Stomach (tissue), 9 donors: ENCODE results near the gene DNAJB4. TPM values are rescaled to one million over a fixed set of nuclear protein-coding genes. Genes with fewer than 3 reads are reported as not detected.

Source experiments
- DNase-seq, 2 donors: peaks; one replicate each; pipeline versions ENCODE4 v3.0.0 to v3.0.0-alpha.2; 2013 to 2019
- H3K27ac ChIP-seq, 5 donors: fragments of 200-600 bp in 4 of 5; sonication (generic) in 4 of 5; one replicate each; pipeline ENCODE4 v1.5.1; 2013 to 2019; ENCODE audit warnings: mild to moderate bottlenecking in 1 of 5, moderate library complexity in 1 of 5
- H3K27me3 ChIP-seq, 3 donors: fragments of 200-600 bp; sonication (generic); one replicate each; pipeline ENCODE4 v1.5.1; 2017 to 2019; ENCODE audit warnings: mixed run types in 1 of 3
- H3K36me3 ChIP-seq, 4 donors: fragments of 200-600 bp; sonication (generic); 1 replicate in 3 of 4; 2 replicates in 1 of 4; pipeline ENCODE4 v1.5.1; 2016 to 2019
- H3K4me1 ChIP-seq, 4 donors: fragments of 200-600 bp; sonication (generic); one replicate each; pipeline ENCODE4 v1.5.1; 2016 to 2019
- H3K4me3 ChIP-seq, 4 donors: fragments of 200-600 bp; sonication (generic) in 3 of 4; one replicate each; pipeline ENCODE4 v1.5.1; 2016 to 2019; ENCODE audit warnings: mild to moderate bottlenecking in 1 of 4
- H3K9me3 ChIP-seq, 4 donors: fragments of 200-600 bp; sonication (generic); one replicate each; pipeline ENCODE4 v1.5.1; 2016 to 2019
- CTCF ChIP-seq, 7 experiments: fragments of 450-650 bp in 4 of 7; fragments of 200-600 bp in 3 of 7; sonication (generic) in 3 of 7; IDR thresholded peaks; one replicate each; pipeline ENCODE4 v1.5.1; 2016 to 2019; ENCODE audit warnings: antibody characterized with exemption in 7 of 7, control low read depth in 2 of 7, mild to moderate bottlenecking in 1 of 7
- EP300 ChIP-seq: sonication (generic); formaldehyde crosslinking; IDR thresholded peaks from one replicate; pipeline ENCODE4 v1.6.1; 2017; ENCODE audit warnings: antibody characterized with exemption
- POLR2A ChIP-seq, 4 donors: fragments of 450-650 bp; IDR thresholded peaks; one replicate each; pipeline ENCODE4 v1.6.1; 2016; ENCODE audit warnings: antibody characterized with exemption in 4 of 4, control low read depth in 2 of 4, mild to moderate bottlenecking in 1 of 4, moderate library complexity in 1 of 4
- POLR2AphosphoS5 ChIP-seq, 3 donors: sonication (generic); formaldehyde crosslinking; IDR thresholded peaks; one replicate each; pipeline ENCODE4 v1.6.1; 2016; ENCODE audit warnings: antibody characterized with exemption in 3 of 3
- WGBS, 5 donors: extraction: QIAGEN DNeasy Blood & Tissue Kit in 3 of 5; methylation state at CpG; one replicate each; pipeline versions ENCODE4 v1.1.5 to v1.1.7; 2013 to 2018; 5-methylcytosine and 5-hydroxymethylcytosine counted together
- intact Hi-C: fragments of 100-400 bp; cut with DNase I; formaldehyde crosslinking; loops from one replicate; pipeline ENCODE4 v1.15.1; 2023; ENCODE audit warnings: low total_unique reads
- polyA plus RNA-seq, 3 donors: library from polyadenylated mRNA; stranded (reverse); fragments of 200-250 nt; gene quantifications; one replicate each; pipeline ENCODE4 v1.2.3, GENCODE V29; 2013
- total RNA-seq, 5 donors: library from RNA; depleted of rRNA; stranded (reverse); fragments of >200 nt; gene quantifications; one replicate each; pipeline versions ENCODE4 v1.1.0 to v1.2.3, GENCODE V29; 2014 to 2016
- donor health status: healthy with polysubstance abuse.
- donor health status: Bipolar disorder and iron deficiency.
- donor health status: healthy.

The DNAJB4 gene
- total and polyA plus RNA-seq, 8 donors, result 7.2 to 65.7 (median 14.3) TPM

DNA sequence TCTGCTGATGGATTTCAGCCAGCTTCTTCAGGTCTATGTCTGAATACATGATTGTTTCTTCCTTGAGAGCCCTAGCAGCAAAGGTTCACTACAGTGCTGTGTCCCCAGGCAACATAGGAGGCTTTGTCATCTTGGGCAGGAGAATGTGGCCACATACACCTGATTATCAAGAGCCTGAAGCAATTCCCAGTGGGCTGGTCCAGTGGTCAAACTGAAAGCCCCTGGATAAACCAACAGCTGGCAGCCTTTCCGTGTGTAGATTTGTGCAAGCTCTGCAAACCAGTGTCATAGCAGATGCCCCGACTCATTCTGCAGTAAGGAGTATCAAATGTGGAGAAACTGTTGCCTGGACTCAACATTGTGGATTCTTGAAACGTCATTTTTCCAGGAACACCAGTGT lies 38.7 kb downstream of the DNAJB4 start:
- intact Hi-C loops, result no loop called here
- Histone ChIP-seq H3K36me3 (no peaks in the 10 kb centered on the region), H3K27ac (no peak overlapping the region), H3K4me1 (peaks cover 7 to 33% (median 16%) of the 10 kb centered on the region in 4 donors), H3K9me3 (no peaks in the 10 kb centered on the region), H3K27me3 (peaks cover 0 to 24% (median 8%) of the 10 kb centered on the region in 3 donors), H3K4me3 (no peak overlapping the region)
- no peak for TF ChIP-seq POLR2AphosphoS5 (IDR thresholded peaks at IDR 0.05)
- no peak for TF ChIP-seq EP300
- TF ChIP-seq CTCF (IDR thresholded peaks at IDR 0.05), result no peak
- no peak for TF ChIP-seq POLR2A (IDR thresholded peaks at IDR 0.05)
- no peak for DNase-seq
- WGBS, 5 donors, result 62 to 68% (median 63%) methylated on average over 3 of the region's 3 CpGs

GRCh38 chr1:78044796-78045562 lies 40.2 kb downstream of the DNAJB4 start:
- no peak for TF ChIP-seq POLR2AphosphoS5 (IDR thresholded peaks at IDR 0.05)
- Histone ChIP-seq H3K4me1 (peaks cover 7 to 33% (median 15%) of the 10 kb centered on the region in 4 donors), H3K4me3 (peak overlapping the region; percentile 66 to 77 (median 68)), H3K9me3 (no peaks in the 10 kb centered on the region), H3K36me3 (no peaks in the 10 kb centered on the region), H3K27me3 (peaks cover 0 to 24% (median 8%) of the 10 kb centered on the region in 3 donors), H3K27ac (peak overlapping the region in 4 of 5 donors; percentile 67 to 81 (median 72))
- 68 to 78% (median 72%) methylated on average over 14 of the region's 14 CpGs for WGBS, 5 donors
- intact Hi-C loops, result no loop called here
- DNase-seq, result peak in 1 of 2 donors; percentile 24

DNA sequence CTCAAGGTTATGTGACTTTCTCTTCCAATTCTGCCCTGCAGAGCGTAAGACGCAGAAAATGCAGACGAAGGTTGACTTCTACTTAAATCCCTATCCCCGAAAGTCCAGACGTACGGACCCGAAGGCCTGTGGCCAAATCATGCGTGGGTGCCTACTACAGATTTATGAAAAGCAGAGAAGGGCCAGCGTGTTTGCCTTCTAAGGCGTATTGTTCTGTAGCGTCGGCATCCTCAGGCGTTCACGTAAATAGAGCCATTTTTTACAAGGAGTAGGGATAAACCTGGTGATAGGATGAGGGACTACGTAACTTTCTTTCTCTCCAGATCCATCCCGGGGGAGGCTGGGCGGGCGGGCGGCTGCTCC lies 40.8 kb downstream of the DNAJB4 start:
- peak overlapping the region; percentile 66 to 77 (median 68) for H3K4me3 ChIP-seq
- no peak for DNase-seq
- H3K27me3 ChIP-seq, result peaks cover 0 to 24% (median 8%) of the 10 kb centered on the region in 3 donors
- TF ChIP-seq EP300 (no peak), CTCF (IDR thresholded peaks at IDR 0.05) (no peak), POLR2A (IDR thresholded peaks at IDR 0.05) (no peak), POLR2AphosphoS5 (IDR thresholded peaks at IDR 0.05) (no peak)
- peak overlapping the region; percentile 63 to 81 (median 67) for H3K27ac ChIP-seq
- intact Hi-C loops, result no loop called here
- H3K36me3 ChIP-seq, result no peaks in the 10 kb centered on the region
- peaks cover 7 to 33% (median 15%) of the 10 kb centered on the region in 4 donors for H3K4me1 ChIP-seq
- no peaks in the 10 kb centered on the region for H3K9me3 ChIP-seq
- 25 to 48% (median 34%) methylated on average over 18 to 19 of the region's 19 CpGs for WGBS, 5 donors

DNA sequence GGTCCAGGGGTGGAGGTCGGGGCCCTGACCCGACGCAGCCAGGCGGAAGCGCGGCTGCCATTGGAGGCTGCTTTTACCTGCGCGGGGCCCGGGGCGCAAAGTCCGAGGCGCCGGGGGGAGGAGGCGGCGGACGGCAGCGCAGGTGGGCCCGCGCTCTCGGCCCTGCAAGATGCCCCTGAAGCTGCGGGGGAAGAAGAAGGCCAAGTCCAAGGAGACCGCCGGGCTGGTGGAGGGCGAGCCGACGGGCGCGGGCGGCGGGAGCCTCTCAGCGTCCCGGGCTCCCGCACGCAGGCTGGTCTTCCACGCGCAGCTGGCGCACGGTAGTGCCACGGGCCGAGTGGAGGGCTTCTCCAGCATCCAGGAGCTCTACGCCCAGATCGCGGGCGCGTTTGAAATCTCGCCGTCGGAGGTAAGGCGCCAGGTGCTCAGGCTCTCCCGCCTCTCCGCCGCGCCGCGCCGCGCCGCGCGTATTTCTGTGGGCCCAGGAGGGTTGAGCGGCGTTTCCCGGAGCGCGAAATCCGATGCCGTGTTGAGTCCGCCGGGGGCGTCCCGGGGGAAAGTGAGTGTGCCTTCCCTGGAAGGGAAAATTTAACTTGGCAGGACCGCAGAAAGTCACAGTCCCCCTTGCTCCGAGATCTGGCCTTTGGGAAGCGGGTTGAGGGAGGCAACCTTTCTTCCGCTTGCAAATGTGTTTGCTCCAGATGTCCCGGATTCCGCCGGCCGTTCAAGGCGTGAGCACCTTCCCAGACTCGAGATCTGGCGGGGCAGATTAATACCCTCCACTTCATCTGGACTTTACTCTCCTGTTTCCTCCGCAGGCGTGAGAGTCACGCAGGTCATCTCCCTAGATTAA lies 41.4 kb downstream of the DNAJB4 start, which contains the start of gene GIPC2:
TSS of gene GIPC2 (plus strand) at position 41 of the 853 bp plus-strand sequence. CDS start at position 170, 129 bp downstream.
- peak within 1 kb of the TSS; percentile 63 to 81 (median 67) for H3K27ac ChIP-seq
- 1 to 4% (median 3%) methylated on average over 63 to 85 of the region's 85 CpGs for WGBS, 5 donors
- TF ChIP-seq POLR2AphosphoS5 (IDR thresholded peaks at IDR 0.05), result no peak
- TF ChIP-seq CTCF (IDR thresholded peaks at IDR 0.05), result no peak
- no peak for TF ChIP-seq POLR2A (IDR thresholded peaks at IDR 0.05)
- TF ChIP-seq EP300, result no peak
- peak; percentile 43 to 78 for DNase-seq
- H3K4me3 ChIP-seq, result peak within 1 kb of the TSS; percentile 66 to 77 (median 68)
- H3K36me3 ChIP-seq, result no peaks in the 10 kb centered on the region
- H3K4me1 ChIP-seq, result peaks cover 7 to 33% (median 15%) of the 10 kb centered on the region in 4 donors
- intact Hi-C loops, result no loop called here
- H3K9me3 ChIP-seq, result no peaks in the 10 kb centered on the region
- peaks cover 0 to 24% (median 8%) of the 10 kb centered on the region in 3 donors for H3K27me3 ChIP-seq
